Liver (tissue), 9 donors: ENCODE data around the gene KRT16. TPM values are rescaled to one million over a fixed set of nuclear protein-coding genes. Genes with fewer than 3 reads are reported as not detected.
"Not testable (repeated sequence)": the region's sequence is repeated elsewhere in the genome, so short reads cannot be mapped to it uniquely, and the experiment has no call there.

Experiments used
- DNase-seq: peaks from one replicate; pipeline ENCODE4 v3.0.0-alpha.2; 2017; ENCODE audit warnings: low spot score
- H3K27ac ChIP-seq, 2 donors: one replicate each; pipeline ENCODE4 v1.7.0; 2013; ENCODE audit warnings: inconsistent platforms in 2 of 2, low read length in 2 of 2, control low read depth in 1 of 2, low read depth in 1 of 2, mild to moderate bottlenecking in 1 of 2
- H3K27me3 ChIP-seq, 4 donors: one replicate each; pipeline versions ENCODE4 v1.6.1 to v1.7.0; 2013; ENCODE audit warnings: low read length in 3 of 4, inconsistent platforms in 1 of 4, mild to moderate bottlenecking in 1 of 4, moderate library complexity in 1 of 4; ENCODE audit not compliant: control insufficient read depth in 4 of 4, insufficient read depth in 4 of 4
- H3K36me3 ChIP-seq, 4 donors: one replicate each; pipeline versions ENCODE4 v1.6.1 to v1.7.0; 2013; ENCODE audit warnings: low read length in 3 of 4, mild to moderate bottlenecking in 3 of 4, low read depth in 1 of 4, moderate library complexity in 1 of 4; ENCODE audit not compliant: control insufficient read depth in 4 of 4, insufficient read depth in 3 of 4
- H3K4me1 ChIP-seq, 4 donors: one replicate each; pipeline versions ENCODE4 v1.6.1 to v1.7.0; 2013; ENCODE audit warnings: low read length in 3 of 4, mild to moderate bottlenecking in 3 of 4, moderate library complexity in 1 of 4; ENCODE audit not compliant: control insufficient read depth in 4 of 4, insufficient read depth in 4 of 4
- H3K4me3 ChIP-seq, 3 donors: one replicate each; pipeline versions ENCODE4 v1.6.1 to v1.7.0; 2013; ENCODE audit warnings: low read length in 3 of 3, control low read depth in 1 of 3, low read depth in 1 of 3, mild to moderate bottlenecking in 1 of 3
- H3K9ac ChIP-seq, 2 donors: one replicate each; pipeline ENCODE4 v1.7.0; 2013; ENCODE audit warnings: low read length in 2 of 2, mild to moderate bottlenecking in 2 of 2, moderate library complexity in 2 of 2, control low read depth in 1 of 2, low read depth in 1 of 2
- H3K9me3 ChIP-seq, 4 donors: one replicate each; pipeline versions ENCODE4 v1.6.1 to v1.7.0; 2013; ENCODE audit warnings: low read length in 3 of 4; ENCODE audit not compliant: control insufficient read depth in 4 of 4
- FOXA1 ChIP-seq: IDR thresholded peaks from 2 replicates; pipeline ENCODE4 v1.6.1; 2016; ENCODE audit warnings: antibody characterized with exemption
- FOXA2 ChIP-seq: IDR thresholded peaks from 2 replicates; pipeline ENCODE4 v1.6.1; 2016; ENCODE audit warnings: antibody characterized with exemption
- GABPA ChIP-seq, 2 donors: IDR thresholded peaks in 1 of 2; conservative IDR thresholded peaks in 1 of 2; 2 replicates each; pipeline ENCODE4 v1.6.1; 2016; ENCODE audit warnings: antibody characterized with exemption in 2 of 2, mild to moderate bottlenecking in 1 of 2, moderate library complexity in 1 of 2
- HNF4A ChIP-seq, 2 donors: conservative IDR thresholded peaks; 2 replicates each; pipeline ENCODE4 v1.6.1; 2016; ENCODE audit warnings: antibody characterized with exemption in 2 of 2, mild to moderate bottlenecking in 2 of 2
- HNF4G ChIP-seq: IDR thresholded peaks from 2 replicates; pipeline ENCODE4 v1.6.1; 2016; ENCODE audit warnings: antibody characterized with exemption
- NR2F2 ChIP-seq: IDR thresholded peaks from 2 replicates; pipeline ENCODE4 v1.6.1; 2016; ENCODE audit warnings: antibody characterized with exemption
- RAD21 ChIP-seq, 2 donors: IDR thresholded peaks; 2 replicates each; pipeline ENCODE4 v1.6.1; 2016; ENCODE audit warnings: antibody characterized with exemption in 2 of 2, mild to moderate bottlenecking in 2 of 2
- RXRA ChIP-seq, 2 donors: IDR thresholded peaks; 2 replicates each; pipeline ENCODE4 v1.6.1; 2017 to 2018; ENCODE audit warnings: antibody characterized with exemption in 2 of 2, mild to moderate bottlenecking in 1 of 2
- TAF1 ChIP-seq: conservative IDR thresholded peaks from 2 replicates; pipeline ENCODE4 v1.6.1; 2016; ENCODE audit warnings: antibody characterized with exemption, mild to moderate bottlenecking
- WGBS: extraction: QIAGEN DNeasy Blood & Tissue Kit; methylation state at CpG from one replicate; pipeline ENCODE4 v1.1.7; 2013; 5-methylcytosine and 5-hydroxymethylcytosine counted together
- polyA plus RNA-seq, 2 donors: library from polyadenylated mRNA; stranded (reverse) in 1 of 2; unstranded in 1 of 2; fragments of 200-250 nt in 1 of 2; fragments of >200 nt in 1 of 2; fragmentation: Nextera tagmentation in 1 of 2; extraction: Ambion mirVana in 1 of 2; gene quantifications; one replicate each; pipeline versions ENCODE4 v1.2.1 to v1.2.3, GENCODE V29; 2013 to 2015
- total RNA-seq, 2 donors: library from RNA; depleted of rRNA; stranded (reverse); fragments of >200 nt; gene quantifications; one replicate each; pipeline ENCODE4 v1.2.3, GENCODE V29; 2014
- TF ChIP-seq, protein P1 (sequence below): IDR thresholded peaks from 2 replicates; pipeline ENCODE4 v1.6.1; 2016; ENCODE audit warnings: antibody characterized with exemption
- TF ChIP-seq, protein P2 (sequence below): IDR thresholded peaks from 2 replicates; pipeline ENCODE4 v1.6.1; 2016; ENCODE audit warnings: antibody characterized with exemption
- TF ChIP-seq, protein P3 (sequence below): IDR thresholded peaks from 2 replicates; pipeline ENCODE4 v1.6.1; 2016; ENCODE audit warnings: antibody characterized with exemption
- TF ChIP-seq, protein P4 (sequence below): IDR thresholded peaks from 2 replicates; pipeline ENCODE4 v1.6.1; 2016; ENCODE audit warnings: antibody characterized with exemption, mild to moderate bottlenecking
- TF ChIP-seq, protein P5 (sequence below): fragments of 150-350 bp; IDR thresholded peaks from 2 replicates; pipeline ENCODE4 v1.5.1; 2017; ENCODE audit warnings: improper control_type of control experiment, low read depth, low read length; ENCODE audit not compliant: missing input control
- donor health status: healthy.
- donor health status: healthy.
- donor health status: healthy.
- donor health status: healthy.
- donor health status: healthy.

Gene KRT16
- total and polyA plus RNA-seq, 4 donors = not detected

DNA sequence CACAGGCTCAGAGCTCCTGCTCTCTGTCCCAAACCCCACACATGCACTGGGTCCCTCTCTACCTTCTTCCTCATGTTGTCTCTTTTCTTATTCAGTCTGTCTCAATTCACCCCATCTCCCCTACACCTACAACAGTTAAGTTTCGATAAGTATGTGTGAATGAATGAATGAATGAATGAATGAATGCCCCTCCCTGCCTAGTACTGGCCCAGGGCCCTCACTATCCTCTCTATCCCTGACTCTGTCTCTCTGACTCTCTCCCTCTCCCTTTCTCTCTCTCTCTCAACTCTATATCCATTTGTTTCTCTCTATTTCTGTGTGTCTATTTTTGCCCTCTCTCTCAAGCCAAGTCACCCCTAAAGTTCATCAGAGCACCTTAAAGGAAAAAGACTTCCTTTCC lies 34.0 kb downstream of the KRT16 start:
- Histone ChIP-seq H3K27ac (no peak overlapping the region), H3K4me3 (no peak overlapping the region), H3K27me3 (peaks cover 0 to 13% (median 0%) of the 10 kb centered on the region in 4 donors), H3K9ac (no peak overlapping the region), H3K9me3 (no peaks in the 10 kb centered on the region), H3K36me3 (no peaks in the 10 kb centered on the region), H3K4me1 (no peaks in the 10 kb centered on the region)
- no peak for DNase-seq
- WGBS = 82% methylated on average over 1 of the region's 1 CpG
- TF ChIP-seq HNF4A (conservative IDR thresholded peaks at IDR 0.05) (no peak), TAF1 (no peak), HNF4G (no peak), FOXA1 (no peak), RXRA (IDR thresholded peaks at IDR 0.05) (no peak), NR2F2 (no peak), RAD21 (IDR thresholded peaks at IDR 0.05) (no peak), GABPA (IDR thresholded peaks at IDR 0.05 in 1 of 2, conservative IDR thresholded peaks at IDR 0.05 in 1 of 2) (no peak), FOXA2 (no peak)
- TF ChIP-seq, protein P1, sequence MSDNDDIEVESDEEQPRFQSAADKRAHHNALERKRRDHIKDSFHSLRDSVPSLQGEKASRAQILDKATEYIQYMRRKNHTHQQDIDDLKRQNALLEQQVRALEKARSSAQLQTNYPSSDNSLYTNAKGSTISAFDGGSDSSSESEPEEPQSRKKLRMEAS = no peak
- TF ChIP-seq, protein P2, sequence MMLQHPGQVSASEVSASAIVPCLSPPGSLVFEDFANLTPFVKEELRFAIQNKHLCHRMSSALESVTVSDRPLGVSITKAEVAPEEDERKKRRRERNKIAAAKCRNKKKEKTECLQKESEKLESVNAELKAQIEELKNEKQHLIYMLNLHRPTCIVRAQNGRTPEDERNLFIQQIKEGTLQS = no peak
- TF ChIP-seq, protein P3, sequence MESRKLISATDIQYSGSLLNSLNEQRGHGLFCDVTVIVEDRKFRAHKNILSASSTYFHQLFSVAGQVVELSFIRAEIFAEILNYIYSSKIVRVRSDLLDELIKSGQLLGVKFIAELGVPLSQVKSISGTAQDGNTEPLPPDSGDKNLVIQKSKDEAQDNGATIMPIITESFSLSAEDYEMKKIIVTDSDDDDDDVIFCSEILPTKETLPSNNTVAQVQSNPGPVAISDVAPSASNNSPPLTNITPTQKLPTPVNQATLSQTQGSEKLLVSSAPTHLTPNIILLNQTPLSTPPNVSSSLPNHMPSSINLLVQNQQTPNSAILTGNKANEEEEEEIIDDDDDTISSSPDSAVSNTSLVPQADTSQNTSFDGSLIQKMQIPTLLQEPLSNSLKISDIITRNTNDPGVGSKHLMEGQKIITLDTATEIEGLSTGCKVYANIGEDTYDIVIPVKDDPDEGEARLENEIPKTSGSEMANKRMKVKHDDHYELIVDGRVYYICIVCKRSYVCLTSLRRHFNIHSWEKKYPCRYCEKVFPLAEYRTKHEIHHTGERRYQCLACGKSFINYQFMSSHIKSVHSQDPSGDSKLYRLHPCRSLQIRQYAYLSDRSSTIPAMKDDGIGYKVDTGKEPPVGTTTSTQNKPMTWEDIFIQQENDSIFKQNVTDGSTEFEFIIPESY = no peak
- TF ChIP-seq, protein P4, sequence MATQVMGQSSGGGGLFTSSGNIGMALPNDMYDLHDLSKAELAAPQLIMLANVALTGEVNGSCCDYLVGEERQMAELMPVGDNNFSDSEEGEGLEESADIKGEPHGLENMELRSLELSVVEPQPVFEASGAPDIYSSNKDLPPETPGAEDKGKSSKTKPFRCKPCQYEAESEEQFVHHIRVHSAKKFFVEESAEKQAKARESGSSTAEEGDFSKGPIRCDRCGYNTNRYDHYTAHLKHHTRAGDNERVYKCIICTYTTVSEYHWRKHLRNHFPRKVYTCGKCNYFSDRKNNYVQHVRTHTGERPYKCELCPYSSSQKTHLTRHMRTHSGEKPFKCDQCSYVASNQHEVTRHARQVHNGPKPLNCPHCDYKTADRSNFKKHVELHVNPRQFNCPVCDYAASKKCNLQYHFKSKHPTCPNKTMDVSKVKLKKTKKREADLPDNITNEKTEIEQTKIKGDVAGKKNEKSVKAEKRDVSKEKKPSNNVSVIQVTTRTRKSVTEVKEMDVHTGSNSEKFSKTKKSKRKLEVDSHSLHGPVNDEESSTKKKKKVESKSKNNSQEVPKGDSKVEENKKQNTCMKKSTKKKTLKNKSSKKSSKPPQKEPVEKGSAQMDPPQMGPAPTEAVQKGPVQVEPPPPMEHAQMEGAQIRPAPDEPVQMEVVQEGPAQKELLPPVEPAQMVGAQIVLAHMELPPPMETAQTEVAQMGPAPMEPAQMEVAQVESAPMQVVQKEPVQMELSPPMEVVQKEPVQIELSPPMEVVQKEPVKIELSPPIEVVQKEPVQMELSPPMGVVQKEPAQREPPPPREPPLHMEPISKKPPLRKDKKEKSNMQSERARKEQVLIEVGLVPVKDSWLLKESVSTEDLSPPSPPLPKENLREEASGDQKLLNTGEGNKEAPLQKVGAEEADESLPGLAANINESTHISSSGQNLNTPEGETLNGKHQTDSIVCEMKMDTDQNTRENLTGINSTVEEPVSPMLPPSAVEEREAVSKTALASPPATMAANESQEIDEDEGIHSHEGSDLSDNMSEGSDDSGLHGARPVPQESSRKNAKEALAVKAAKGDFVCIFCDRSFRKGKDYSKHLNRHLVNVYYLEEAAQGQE = no peak
- TF ChIP-seq, protein P5, sequence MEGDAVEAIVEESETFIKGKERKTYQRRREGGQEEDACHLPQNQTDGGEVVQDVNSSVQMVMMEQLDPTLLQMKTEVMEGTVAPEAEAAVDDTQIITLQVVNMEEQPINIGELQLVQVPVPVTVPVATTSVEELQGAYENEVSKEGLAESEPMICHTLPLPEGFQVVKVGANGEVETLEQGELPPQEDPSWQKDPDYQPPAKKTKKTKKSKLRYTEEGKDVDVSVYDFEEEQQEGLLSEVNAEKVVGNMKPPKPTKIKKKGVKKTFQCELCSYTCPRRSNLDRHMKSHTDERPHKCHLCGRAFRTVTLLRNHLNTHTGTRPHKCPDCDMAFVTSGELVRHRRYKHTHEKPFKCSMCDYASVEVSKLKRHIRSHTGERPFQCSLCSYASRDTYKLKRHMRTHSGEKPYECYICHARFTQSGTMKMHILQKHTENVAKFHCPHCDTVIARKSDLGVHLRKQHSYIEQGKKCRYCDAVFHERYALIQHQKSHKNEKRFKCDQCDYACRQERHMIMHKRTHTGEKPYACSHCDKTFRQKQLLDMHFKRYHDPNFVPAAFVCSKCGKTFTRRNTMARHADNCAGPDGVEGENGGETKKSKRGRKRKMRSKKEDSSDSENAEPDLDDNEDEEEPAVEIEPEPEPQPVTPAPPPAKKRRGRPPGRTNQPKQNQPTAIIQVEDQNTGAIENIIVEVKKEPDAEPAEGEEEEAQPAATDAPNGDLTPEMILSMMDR = no peak

DNA sequence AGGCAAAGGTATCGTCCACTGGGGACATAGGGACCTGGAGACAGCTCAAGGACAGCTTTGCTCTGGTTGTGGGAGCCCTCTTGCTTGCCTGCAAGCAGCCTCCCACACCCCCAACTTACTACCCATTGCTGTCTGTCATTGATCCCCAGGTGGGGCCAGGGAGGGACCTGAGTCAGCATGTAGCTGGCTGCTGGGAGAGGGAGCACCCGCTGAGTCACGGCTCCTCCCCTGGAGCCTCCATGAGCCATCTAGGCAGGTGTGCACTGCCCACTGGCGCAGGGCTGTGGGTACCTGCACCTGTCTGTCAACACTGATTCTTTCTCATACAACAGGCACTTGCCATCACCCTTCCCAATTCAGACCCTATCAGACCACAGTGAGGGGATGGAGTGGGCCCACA lies 35.8 kb downstream of the KRT16 start:
- not testable (repeated sequence) for H3K4me1 ChIP-seq, H3K4me3 ChIP-seq, DNase-seq, H3K9ac ChIP-seq, H3K9me3 ChIP-seq, H3K27ac ChIP-seq, H3K36me3 ChIP-seq
- peaks cover 0 to 13% (median 0%) of the 10 kb centered on the region in 4 donors for H3K27me3 ChIP-seq
- 82% methylated on average over 4 of the region's 4 CpGs for WGBS
